Lower lobe of right lung (tissue), 2 donors: ENCODE measurements around the gene SLC38A6. TPM values are rescaled to one million over a fixed set of nuclear protein-coding genes. Genes with fewer than 3 reads are reported as not detected.

Experiments used
- ATAC-seq, 2 donors: fragments of 200-7000 bp; cut with Tn5 transposase; one replicate each; pipeline ENCODE4 v1.9.1; 2020 to 2022; ENCODE audit warnings: mild to moderate bottlenecking in 2 of 2, moderate library complexity in 2 of 2
- DNase-seq: peaks from one replicate; pipeline ENCODE4 v3.0.0-alpha.2; 2020
- H3K27ac ChIP-seq: fragments of 200-600 bp; one replicate; pipeline ENCODE4 v1.8.0; 2022
- H3K27me3 ChIP-seq: fragments of 200-600 bp; one replicate; pipeline ENCODE4 v1.8.0; 2022; ENCODE audit warnings: low read depth
- H3K36me3 ChIP-seq: fragments of 200-600 bp; one replicate; pipeline ENCODE4 v1.8.0; 2022; ENCODE audit warnings: mild to moderate bottlenecking
- H3K4me1 ChIP-seq: fragments of 200-600 bp; one replicate; pipeline ENCODE4 v1.8.0; 2022
- H3K4me3 ChIP-seq: fragments of 200-600 bp; one replicate; pipeline ENCODE4 v1.8.0; 2022; ENCODE audit warnings: mild to moderate bottlenecking
- H3K9me3 ChIP-seq: fragments of 200-600 bp; one replicate; pipeline ENCODE4 v1.8.0; 2022
- intact Hi-C: fragments of 100-400 bp; cut with DNase I; formaldehyde crosslinking; loops from one replicate; pipeline ENCODE4 v1.11.0; 2022
- total RNA-seq: library from RNA; stranded (reverse); fragmentation: NEBNext Ultra II Directional; extraction: Animal tissue kit (Norgen Biotek cat#: 25700); gene quantifications from one replicate; pipeline ENCODE4 v1.2.1, GENCODE V29; 2021
- TF ChIP-seq, protein P1 (sequence below): fragments of 200-600 bp; IDR thresholded peaks from one replicate; pipeline ENCODE4 v1.8.0; 2022; ENCODE audit warnings: antibody characterized with exemption, mild to moderate bottlenecking
- donor health status: DM: no; HTN: yes; CAD: no; lungs with severe emphysema.

The SLC38A6 gene
- total RNA-seq, 1 donor from 2014 or later: 28.3 TPM

DNA sequence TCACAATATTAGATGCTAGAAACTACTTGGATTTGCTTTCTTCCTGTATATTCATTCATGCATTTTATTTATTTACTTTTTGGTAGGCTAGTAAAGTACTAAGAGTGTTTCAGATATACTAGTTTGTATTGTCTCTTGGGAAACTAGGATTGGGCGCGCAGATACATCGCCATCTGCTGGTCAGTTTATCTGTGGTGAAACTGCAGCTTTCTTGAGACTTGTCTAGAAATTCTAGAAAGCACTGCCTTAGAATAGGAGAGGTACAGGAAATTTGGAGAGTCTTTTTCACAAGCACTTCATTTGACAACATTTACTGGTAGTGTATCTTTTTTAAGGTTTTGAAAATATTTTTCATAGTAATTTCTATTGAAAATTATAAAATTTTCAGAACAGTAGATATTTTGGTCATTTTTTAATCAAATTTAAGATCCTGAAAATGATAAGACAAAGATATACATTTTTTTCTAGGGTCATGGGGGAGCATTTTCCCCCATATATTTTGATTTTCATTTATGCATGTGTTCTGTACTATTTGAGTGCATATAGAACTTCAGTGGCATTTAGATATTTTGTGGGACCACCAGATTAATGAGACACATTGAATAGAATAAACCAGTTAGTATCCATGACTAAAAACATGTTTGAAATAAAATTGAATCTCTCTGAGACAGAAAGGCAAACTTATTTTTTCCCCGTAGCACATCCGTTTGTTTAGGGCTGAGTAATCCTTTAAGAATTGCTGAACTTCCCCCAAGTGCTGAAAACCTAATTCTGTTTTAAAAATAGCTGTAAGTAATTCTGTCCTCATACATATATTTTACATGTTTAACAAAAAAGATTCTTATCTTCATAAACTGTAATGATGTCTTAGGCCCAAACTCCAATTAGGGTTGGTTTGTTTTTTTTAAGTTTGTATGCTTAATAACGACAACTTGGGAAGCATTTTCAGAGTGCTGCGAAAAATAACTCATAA lies 44.5 kb downstream of the SLC38A6 start:
- DNase-seq: no peak
- no peaks in the 10 kb centered on the region for H3K9me3 ChIP-seq
- intact Hi-C loops: no loop called here
- peak; percentile 74 to 81 for ATAC-seq
- peaks cover 3% of the 10 kb centered on the region for H3K4me1 ChIP-seq
- H3K4me3 ChIP-seq: no peak overlapping the region
- H3K27ac ChIP-seq: no peak overlapping the region
- TF ChIP-seq, protein P1, sequence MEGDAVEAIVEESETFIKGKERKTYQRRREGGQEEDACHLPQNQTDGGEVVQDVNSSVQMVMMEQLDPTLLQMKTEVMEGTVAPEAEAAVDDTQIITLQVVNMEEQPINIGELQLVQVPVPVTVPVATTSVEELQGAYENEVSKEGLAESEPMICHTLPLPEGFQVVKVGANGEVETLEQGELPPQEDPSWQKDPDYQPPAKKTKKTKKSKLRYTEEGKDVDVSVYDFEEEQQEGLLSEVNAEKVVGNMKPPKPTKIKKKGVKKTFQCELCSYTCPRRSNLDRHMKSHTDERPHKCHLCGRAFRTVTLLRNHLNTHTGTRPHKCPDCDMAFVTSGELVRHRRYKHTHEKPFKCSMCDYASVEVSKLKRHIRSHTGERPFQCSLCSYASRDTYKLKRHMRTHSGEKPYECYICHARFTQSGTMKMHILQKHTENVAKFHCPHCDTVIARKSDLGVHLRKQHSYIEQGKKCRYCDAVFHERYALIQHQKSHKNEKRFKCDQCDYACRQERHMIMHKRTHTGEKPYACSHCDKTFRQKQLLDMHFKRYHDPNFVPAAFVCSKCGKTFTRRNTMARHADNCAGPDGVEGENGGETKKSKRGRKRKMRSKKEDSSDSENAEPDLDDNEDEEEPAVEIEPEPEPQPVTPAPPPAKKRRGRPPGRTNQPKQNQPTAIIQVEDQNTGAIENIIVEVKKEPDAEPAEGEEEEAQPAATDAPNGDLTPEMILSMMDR: peak; percentile 83
- H3K27me3 ChIP-seq: no peaks in the 10 kb centered on the region
- H3K36me3 ChIP-seq: no peaks in the 10 kb centered on the region

DNA sequence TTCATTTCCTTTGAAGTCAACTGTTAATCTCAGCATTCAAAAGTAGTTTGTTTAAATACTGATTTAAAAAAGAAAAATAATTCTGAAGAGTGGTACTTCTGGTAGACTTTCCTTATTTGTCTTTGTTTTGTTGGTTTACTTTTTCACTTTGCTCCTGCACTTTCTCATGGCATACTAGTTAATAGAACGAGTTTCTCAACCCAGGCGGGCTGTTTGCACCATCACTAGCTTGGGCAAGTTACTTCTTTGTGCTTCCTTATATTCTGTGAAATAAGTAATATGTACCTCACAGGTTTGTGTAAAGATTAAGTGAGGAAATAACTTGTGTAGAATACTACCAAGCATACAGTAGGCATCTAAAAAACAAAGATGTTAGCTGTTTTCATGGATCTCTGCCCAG lies 45.5 kb downstream of the SLC38A6 start:
- Histone ChIP-seq H3K27me3 (no peaks in the 10 kb centered on the region), H3K36me3 (no peaks in the 10 kb centered on the region), H3K4me3 (no peak overlapping the region), H3K4me1 (peaks cover 3% of the 10 kb centered on the region), H3K9me3 (no peaks in the 10 kb centered on the region), H3K27ac (no peak overlapping the region)
- DNase-seq (peak; percentile 57), ATAC-seq (peak in 1 of 2 donors; percentile 56)
- TF ChIP-seq, protein P1: no peak
- intact Hi-C loops: no loop called here

- ATAC-seq (no peak), DNase-seq (no peak)
- Histone ChIP-seq H3K9me3 (no peaks in the 10 kb centered on the region), H3K4me3 (no peak overlapping the region), H3K27me3 (no peaks in the 10 kb centered on the region), H3K36me3 (no peaks in the 10 kb centered on the region), H3K27ac (no peak overlapping the region), H3K4me1 (peaks cover under 1% of the 10 kb centered on the region)
- TF ChIP-seq, protein P1: no peak
- intact Hi-C loops: no loop called here
These were observed 50.0 kb downstream of the SLC38A6 start for GRCh38 chr14:61031026-61031425.

- no peaks in the 10 kb centered on the region for H3K27me3 ChIP-seq
- no peak overlapping the region for H3K4me3 ChIP-seq
- ATAC-seq (no peak), DNase-seq (no peak)
- no peaks in the 10 kb centered on the region for H3K9me3 ChIP-seq
- no peaks in the 10 kb centered on the region for H3K4me1 ChIP-seq
- TF ChIP-seq, protein P1: no peak
- H3K36me3 ChIP-seq: no peaks in the 10 kb centered on the region
- no peak overlapping the region for H3K27ac ChIP-seq
- intact Hi-C loops: no loop called here
These were observed 52.0 kb downstream of the SLC38A6 start for GRCh38 chr14:61033054-61033453.

- ATAC-seq: no peak
- H3K27me3 ChIP-seq: no peaks in the 10 kb centered on the region
- H3K4me1 ChIP-seq: no peaks in the 10 kb centered on the region
- H3K9me3 ChIP-seq: no peaks in the 10 kb centered on the region
- H3K36me3 ChIP-seq: no peaks in the 10 kb centered on the region
- H3K4me3 ChIP-seq: no peak overlapping the region
- intact Hi-C loops: no loop called here
- H3K27ac ChIP-seq: no peak overlapping the region
- DNase-seq: no peak
- TF ChIP-seq, protein P1: no peak
These were observed 52.8 kb downstream of the SLC38A6 start for GRCh38 chr14:61033855-61034254.
